Liver (tissue), 3 donors: Measurements from ENCODE around the gene FOXG1.

Source experiments
- ATF3 ChIP-seq: IDR thresholded peaks from 2 replicates; pipeline ENCODE4 v1.6.1; 2016; ENCODE audit warnings: antibody characterized with exemption
- CTCF ChIP-seq: fragments of 150-350 bp; IDR thresholded peaks from 2 replicates; pipeline ENCODE4 v1.5.1; 2017; ENCODE audit warnings: improper control_type of control experiment, low read depth, low read length; ENCODE audit not compliant: missing input control
- EGR1 ChIP-seq, 2 donors: IDR thresholded peaks; 2 replicates each; pipeline ENCODE4 v1.6.1; 2016 to 2018; ENCODE audit warnings: antibody characterized with exemption in 2 of 2, low read depth in 2 of 2
- FOXA2 ChIP-seq: IDR thresholded peaks from 2 replicates; pipeline ENCODE4 v1.6.1; 2016; ENCODE audit warnings: antibody characterized with exemption
- GABPA ChIP-seq, 2 donors: IDR thresholded peaks in 1 of 2; conservative IDR thresholded peaks in 1 of 2; 2 replicates each; pipeline ENCODE4 v1.6.1; 2016; ENCODE audit warnings: antibody characterized with exemption in 2 of 2, mild to moderate bottlenecking in 1 of 2, moderate library complexity in 1 of 2
- HNF4G ChIP-seq: IDR thresholded peaks from 2 replicates; pipeline ENCODE4 v1.6.1; 2016; ENCODE audit warnings: antibody characterized with exemption
- JUND ChIP-seq, 2 donors: IDR thresholded peaks; 2 replicates each; pipeline ENCODE4 v1.6.1; 2016; ENCODE audit warnings: antibody characterized with exemption in 2 of 2
- RAD21 ChIP-seq, 2 donors: IDR thresholded peaks; 2 replicates each; pipeline ENCODE4 v1.6.1; 2016; ENCODE audit warnings: antibody characterized with exemption in 2 of 2, mild to moderate bottlenecking in 2 of 2
- REST ChIP-seq: IDR thresholded peaks from 2 replicates; pipeline ENCODE4 v1.6.1; 2016; ENCODE audit warnings: antibody characterized with exemption, mild to moderate bottlenecking
- SP1 ChIP-seq: IDR thresholded peaks from 2 replicates; pipeline ENCODE4 v1.6.1; 2018; ENCODE audit warnings: antibody characterized with exemption, mild to moderate bottlenecking
- TAF1 ChIP-seq: conservative IDR thresholded peaks from 2 replicates; pipeline ENCODE4 v1.6.1; 2016; ENCODE audit warnings: antibody characterized with exemption, mild to moderate bottlenecking
- donor health status: healthy.
- donor health status: healthy.

- TF ChIP-seq CTCF = no peak
- TF ChIP-seq ATF3 = no peak
- TF ChIP-seq RAD21 (IDR thresholded peaks at IDR 0.05) = no peak
- no peak for TF ChIP-seq TAF1
- no peak for TF ChIP-seq JUND (IDR thresholded peaks at IDR 0.05)
- no peak for TF ChIP-seq SP1
- no peak for TF ChIP-seq HNF4G
- no peak for TF ChIP-seq REST
- TF ChIP-seq FOXA2 = no peak
- TF ChIP-seq EGR1 (IDR thresholded peaks at IDR 0.05; ENCODE audit: low read depth in 2 of 2) = no peak
- TF ChIP-seq GABPA (IDR thresholded peaks at IDR 0.05 in 1 of 2, conservative IDR thresholded peaks at IDR 0.05 in 1 of 2) = no peak
Observed at GRCh38 chr14:28779456-28779855, 12.9 kb downstream of the FOXG1 start.
